Tibial artery (tissue), 4 donors: Measurements from ENCODE around the gene DGAT2.

ENCODE experiments used
- DNase-seq, 2 donors: peaks; one replicate each; pipeline ENCODE4 v3.0.0-alpha.2; 2019
- H3K27ac ChIP-seq, 2 donors: fragments of 200-600 bp; sonication (generic) in 1 of 2; 1 replicate in 1 of 2; 2 replicates in 1 of 2; pipeline ENCODE4 v1.5.1; 2018 to 2019; ENCODE audit warnings: mild to moderate bottlenecking in 1 of 2
- H3K27me3 ChIP-seq, 2 donors: fragments of 200-600 bp; sonication (generic) in 1 of 2; one replicate each; pipeline versions ENCODE4 v1.5.1 to v1.6.0; 2016 to 2019
- H3K36me3 ChIP-seq, 3 donors: fragments of 200-600 bp; sonication (generic) in 2 of 3; one replicate each; pipeline ENCODE4 v1.5.1; 2016 to 2019; ENCODE audit warnings: mild to moderate bottlenecking in 2 of 3
- H3K4me1 ChIP-seq, 4 donors: fragments of 200-600 bp; sonication (generic) in 2 of 4; 1 replicate in 3 of 4; 2 replicates in 1 of 4; pipeline ENCODE4 v1.5.1; 2016 to 2019
- H3K4me3 ChIP-seq, 2 donors: fragments of 200-600 bp; sonication (generic) in 1 of 2; 1 replicate in 1 of 2; 2 replicates in 1 of 2; pipeline ENCODE4 v1.5.1; 2018 to 2019; ENCODE audit warnings: mild to moderate bottlenecking in 2 of 2
- H3K9me3 ChIP-seq, 3 donors: fragments of 200-600 bp; sonication (generic) in 1 of 3; one replicate each; pipeline ENCODE4 v1.5.1; 2016 to 2019
- CTCF ChIP-seq, 2 experiments: fragments of 200-600 bp in 1 of 2; fragments of 450-650 bp in 1 of 2; IDR thresholded peaks; one replicate each; pipeline ENCODE4 v1.5.1; 2017 to 2019; ENCODE audit warnings: antibody characterized with exemption in 2 of 2, mild to moderate bottlenecking in 1 of 2, moderate library complexity in 1 of 2
- intact Hi-C: fragments of 100-400 bp; cut with DNase I; formaldehyde crosslinking; loops from one replicate; pipeline ENCODE4 v1.15.0; 2023; ENCODE audit warnings: low total_unique reads

Gene DGAT2

GRCh38 chr11:75765116-75765515 is 3.5 kb upstream of the DGAT2 start:
- Histone ChIP-seq H3K27ac (no peak overlapping the region), H3K27me3 (peaks cover 0 to 4% of the 10 kb centered on the region in 2 donors), H3K4me1 (peaks cover 0 to 25% (median 18%) of the 10 kb centered on the region in 4 donors), H3K9me3 (no peaks in the 10 kb centered on the region), H3K36me3 (no peaks in the 10 kb centered on the region), H3K4me3 (no peak overlapping the region)
- no peak for DNase-seq
- intact Hi-C loops: no loop called here
- TF ChIP-seq CTCF (IDR thresholded peaks at IDR 0.05): no peak

GRCh38 chr11:75766443-75767227 is 1.9 kb upstream of the DGAT2 start:
- peaks cover 0 to 25% (median 18%) of the 10 kb centered on the region in 4 donors for H3K4me1 ChIP-seq
- intact Hi-C loops: no loop called here
- H3K4me3 ChIP-seq: no peak overlapping the region
- H3K36me3 ChIP-seq: no peaks in the 10 kb centered on the region
- H3K27ac ChIP-seq: no peak overlapping the region
- peak; percentile 5 to 29 for DNase-seq
- H3K9me3 ChIP-seq: no peaks in the 10 kb centered on the region
- no peak for TF ChIP-seq CTCF (IDR thresholded peaks at IDR 0.05)
- peaks cover 0 to 4% of the 10 kb centered on the region in 2 donors for H3K27me3 ChIP-seq

- Histone ChIP-seq H3K9me3 (no peaks in the 10 kb centered on the region), H3K4me3 (no peak overlapping the region), H3K4me1 (peaks cover 0 to 25% (median 18%) of the 10 kb centered on the region in 4 donors), H3K27ac (no peak overlapping the region), H3K27me3 (peaks cover 0 to 4% of the 10 kb centered on the region in 2 donors), H3K36me3 (no peaks in the 10 kb centered on the region)
- peak; percentile 12 to 27 for DNase-seq
- TF ChIP-seq CTCF (IDR thresholded peaks at IDR 0.05): no peak
- intact Hi-C loops: no loop called here
These were observed 1.4 kb upstream of the DGAT2 start for GRCh38 chr11:75767228-75767572.

DNA sequence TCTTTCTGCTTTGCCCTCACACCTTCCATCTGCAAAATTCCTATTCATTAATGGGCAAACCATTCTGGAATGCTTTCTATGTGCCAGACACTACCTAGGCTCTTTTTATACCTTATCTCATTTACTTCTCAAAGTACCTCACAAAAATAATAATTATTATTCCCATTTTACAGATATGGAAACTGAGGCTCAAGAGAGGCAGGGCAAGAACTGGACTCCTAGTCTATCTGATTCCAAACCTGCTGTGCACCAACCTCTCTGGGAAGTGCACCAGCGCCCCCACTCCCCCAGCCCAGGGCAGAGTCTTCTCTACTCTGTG is 826 bp upstream of the DGAT2 start:
- Histone ChIP-seq H3K9me3 (no peaks in the 10 kb centered on the region), H3K36me3 (no peaks in the 10 kb centered on the region), H3K27ac (no peak overlapping the region), H3K27me3 (peaks cover 0 to 4% of the 10 kb centered on the region in 2 donors), H3K4me3 (peak overlapping the region in 1 of 2 donors; percentile 57), H3K4me1 (peaks cover 0 to 25% (median 18%) of the 10 kb centered on the region in 4 donors)
- TF ChIP-seq CTCF (IDR thresholded peaks at IDR 0.05): no peak
- DNase-seq: no peak
- intact Hi-C loops: no loop called here

GRCh38 chr11:75768909-75769771 is 562 bp downstream of the DGAT2 start:
- Histone ChIP-seq H3K4me1 (peaks cover 0 to 25% (median 18%) of the 10 kb centered on the region in 4 donors), H3K4me3 (peak overlapping the region; percentile 45 to 57), H3K36me3 (no peaks in the 10 kb centered on the region), H3K9me3 (no peaks in the 10 kb centered on the region), H3K27me3 (peaks cover 0 to 4% of the 10 kb centered on the region in 2 donors), H3K27ac (peak overlapping the region in 1 of 2 donors; percentile 10)
- DNase-seq: peak in 1 of 2 donors; percentile 55
- no peak for TF ChIP-seq CTCF (IDR thresholded peaks at IDR 0.05)
- intact Hi-C loops: no loop called here
